Skeletal muscle satellite cell (primary cell): ENCODE data around the gene RASSF4.
A peak's percentile ranks its signal among the peaks of the same experiment; 100 is the strongest.

Experiments
- H3K27me3 ChIP-seq: 2 replicates; pipeline ENCODE4 v1.7.0; 2013; ENCODE audit warnings: low read length; ENCODE audit not compliant: control insufficient read depth, insufficient read depth
- H3K36me3 ChIP-seq: 2 replicates; pipeline ENCODE4 v1.7.0; 2013; ENCODE audit warnings: mild to moderate bottlenecking, control low read depth, low read length; ENCODE audit not compliant: insufficient read depth
- H3K4me1 ChIP-seq: 2 replicates; pipeline ENCODE4 v1.7.0; 2013; ENCODE audit warnings: low read length; ENCODE audit not compliant: control insufficient read depth, insufficient read depth
- H3K4me2 ChIP-seq: 2 replicates; pipeline ENCODE4 v1.7.0; 2013; ENCODE audit warnings: mild to moderate bottlenecking, low read length
- H3K4me3 ChIP-seq: 2 replicates; pipeline ENCODE4 v1.7.0; 2013; ENCODE audit warnings: low read length
- H3K9ac ChIP-seq: 2 replicates; pipeline ENCODE4 v1.7.0; 2013; ENCODE audit warnings: mild to moderate bottlenecking, low read depth, low read length, moderate library complexity
- H3K9me3 ChIP-seq: replicated peaks from 2 replicates; pipeline ENCODE4 v1.7.0; 2013; ENCODE audit warnings: mild to moderate bottlenecking, control low read depth, low read length

The RASSF4 gene

DNA sequence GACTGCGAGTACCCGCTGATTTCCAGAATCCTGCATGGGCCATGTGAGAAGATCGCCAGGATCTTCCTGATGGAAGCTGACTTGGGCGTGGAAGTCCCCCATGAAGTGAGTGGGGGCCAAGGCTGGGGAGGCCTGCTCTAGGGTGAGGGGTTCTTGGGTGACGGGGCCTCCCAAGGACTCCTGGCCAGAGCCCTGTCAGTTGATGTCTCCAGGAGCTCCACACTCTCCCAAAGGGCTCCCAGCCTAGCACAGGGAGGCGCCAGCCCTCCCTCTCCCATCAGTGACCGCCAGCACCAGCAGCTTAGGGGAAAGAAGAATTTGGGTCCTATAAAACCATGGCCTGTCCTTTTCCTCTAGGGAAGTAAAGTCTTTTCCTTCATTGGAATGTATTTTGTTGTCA lies 31.4 kb downstream of the RASSF4 start:
- Histone ChIP-seq H3K9me3 (no peaks in the 10 kb centered on the region), H3K9ac (no peak overlapping the region), H3K36me3 (peaks cover 5% of the 10 kb centered on the region), H3K4me3 (no peak overlapping the region), H3K27me3 (no peaks in the 10 kb centered on the region), H3K4me1 (peaks cover 23% of the 10 kb centered on the region), H3K4me2 (no peak overlapping the region)

DNA sequence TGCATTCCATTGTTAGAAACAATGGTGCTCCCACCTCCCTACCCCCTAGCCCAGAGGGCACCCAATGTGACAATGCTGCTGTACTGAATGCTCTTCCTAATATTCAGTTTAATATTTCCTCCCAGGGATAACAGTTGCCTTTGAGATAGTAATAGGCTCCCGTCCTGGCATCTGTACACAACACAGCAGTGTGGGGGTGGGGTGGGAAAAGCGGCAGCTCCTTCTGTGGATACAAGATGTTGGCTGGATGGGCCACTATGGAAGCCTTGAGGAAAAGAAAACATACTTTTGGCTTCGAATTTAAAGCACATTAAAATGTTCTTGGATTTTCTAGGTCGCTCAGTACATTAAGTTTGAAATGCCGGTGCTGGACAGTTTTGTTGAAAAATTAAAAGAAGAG lies 32.0 kb downstream of the RASSF4 start:
- Histone ChIP-seq H3K4me1 (peaks cover 29% of the 10 kb centered on the region), H3K27me3 (no peaks in the 10 kb centered on the region), H3K9me3 (no peaks in the 10 kb centered on the region), H3K4me2 (no peak overlapping the region), H3K4me3 (no peak overlapping the region), H3K36me3 (peaks cover 5% of the 10 kb centered on the region), H3K9ac (no peak overlapping the region)

DNA sequence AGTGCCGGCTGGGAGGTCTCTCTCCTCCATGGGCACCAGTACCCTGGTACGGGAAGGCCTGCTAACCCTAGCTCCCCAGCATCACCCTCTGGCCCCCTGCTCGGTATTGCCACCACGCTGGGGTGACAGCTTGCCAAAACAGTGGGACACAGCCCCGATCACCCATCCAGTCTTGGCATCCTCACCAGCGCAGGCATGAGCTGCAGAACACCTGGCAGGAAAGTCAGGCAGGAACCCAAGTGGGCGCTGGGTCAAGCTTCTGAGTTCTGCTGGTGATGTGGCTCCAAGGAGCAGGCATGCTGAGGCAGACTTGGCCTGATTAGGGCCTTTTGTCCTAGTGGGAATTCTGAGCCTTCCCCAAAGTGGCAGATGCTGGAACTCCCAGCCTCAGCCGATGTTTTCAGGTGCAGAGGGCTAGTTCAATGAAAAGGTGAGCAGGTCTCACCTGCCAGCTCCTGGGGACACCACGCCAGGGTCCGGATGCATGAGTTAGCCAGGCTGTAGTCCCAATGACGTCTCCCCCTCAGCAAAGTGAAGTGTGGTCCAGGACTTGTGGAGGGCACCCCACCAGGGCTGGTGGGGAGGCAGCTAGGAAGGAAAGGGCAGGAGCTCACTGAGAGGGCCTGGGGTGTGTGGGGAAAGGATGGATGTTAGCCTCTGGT lies 32.6 kb downstream of the RASSF4 start:
- Histone ChIP-seq H3K4me1 (peaks cover 33% of the 10 kb centered on the region), H3K9ac (no peak overlapping the region), H3K36me3 (peaks cover 5% of the 10 kb centered on the region)

DNA sequence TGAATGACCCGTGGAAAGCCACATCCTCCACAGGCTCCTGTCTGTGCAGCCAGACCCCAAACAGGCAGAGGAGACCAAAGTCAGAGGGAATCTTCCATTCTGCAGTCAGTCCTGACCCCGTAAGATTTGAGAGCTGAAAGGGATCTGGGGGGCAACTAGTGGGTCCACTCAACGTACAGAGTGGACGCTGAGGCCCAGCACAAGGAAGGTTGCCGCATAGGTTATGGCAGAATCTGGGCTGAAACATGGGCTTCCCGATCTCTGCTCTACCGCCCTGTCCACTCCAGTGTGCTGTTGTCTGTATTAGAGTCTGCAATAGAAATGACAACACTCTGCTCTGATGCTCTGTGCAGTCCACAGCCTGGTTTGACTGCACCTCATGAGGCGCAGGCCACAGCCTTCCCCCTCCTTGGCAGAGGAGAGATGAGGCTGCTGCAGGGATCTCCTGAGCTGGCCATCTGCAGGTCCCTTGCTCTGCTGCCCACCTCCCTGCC lies 33.2 kb downstream of the RASSF4 start:
- H3K4me3 ChIP-seq, result no peak overlapping the region
- H3K36me3 ChIP-seq, result peaks cover 5% of the 10 kb centered on the region
- no peak overlapping the region for H3K9ac ChIP-seq
- H3K9me3 ChIP-seq, result no peaks in the 10 kb centered on the region
- H3K4me1 ChIP-seq, result peaks cover 33% of the 10 kb centered on the region
- H3K27me3 ChIP-seq, result no peaks in the 10 kb centered on the region
- H3K4me2 ChIP-seq, result no peak overlapping the region

More for the DNA sequence above, 32.6 kb downstream of the RASSF4 start:
- Histone ChIP-seq H3K4me2 (no peak overlapping the region), H3K4me3 (no peak overlapping the region), H3K9me3 (no peaks in the 10 kb centered on the region), H3K27me3 (no peaks in the 10 kb centered on the region)

DNA sequence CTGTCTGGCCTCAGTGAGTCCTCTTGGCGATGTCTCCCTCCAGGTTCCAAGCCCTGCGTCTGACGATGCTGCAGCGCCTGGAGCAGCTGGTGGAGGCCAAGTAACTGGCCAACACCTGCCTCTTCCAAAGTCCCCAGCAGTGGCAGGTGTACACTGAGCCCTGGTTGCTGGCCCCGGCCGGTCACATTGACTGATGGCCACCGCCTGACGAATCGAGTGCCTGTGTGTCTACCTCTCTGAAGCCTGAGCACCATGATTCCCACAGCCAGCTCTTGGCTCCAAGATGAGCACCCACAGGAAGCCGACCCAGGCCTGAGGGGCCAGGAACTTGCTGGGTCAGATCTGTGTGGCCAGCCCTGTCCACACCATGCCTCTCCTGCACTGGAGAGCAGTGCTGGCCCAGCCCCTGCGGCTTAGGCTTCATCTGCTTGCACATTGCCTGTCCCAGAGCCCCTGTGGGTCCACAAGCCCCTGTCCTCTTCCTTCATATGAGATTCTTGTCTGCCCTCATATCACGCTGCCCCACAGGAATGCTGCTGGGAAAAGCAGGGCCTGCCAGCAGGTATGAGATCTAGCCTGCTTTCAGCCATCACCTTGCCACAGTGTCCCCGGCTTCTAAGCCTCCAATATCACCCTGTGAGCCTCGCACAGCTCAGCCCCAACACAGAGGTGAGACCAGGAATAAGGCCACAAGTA lies 33.8 kb downstream of the RASSF4 start:
- no peak overlapping the region for H3K4me2 ChIP-seq
- H3K27me3 ChIP-seq, result no peaks in the 10 kb centered on the region
- H3K4me1 ChIP-seq, result peaks cover 36% of the 10 kb centered on the region
- H3K9ac ChIP-seq, result no peak overlapping the region
- no peak overlapping the region for H3K4me3 ChIP-seq
- H3K36me3 ChIP-seq, result peaks cover 5% of the 10 kb centered on the region
- H3K9me3 ChIP-seq, result no peaks in the 10 kb centered on the region

DNA sequence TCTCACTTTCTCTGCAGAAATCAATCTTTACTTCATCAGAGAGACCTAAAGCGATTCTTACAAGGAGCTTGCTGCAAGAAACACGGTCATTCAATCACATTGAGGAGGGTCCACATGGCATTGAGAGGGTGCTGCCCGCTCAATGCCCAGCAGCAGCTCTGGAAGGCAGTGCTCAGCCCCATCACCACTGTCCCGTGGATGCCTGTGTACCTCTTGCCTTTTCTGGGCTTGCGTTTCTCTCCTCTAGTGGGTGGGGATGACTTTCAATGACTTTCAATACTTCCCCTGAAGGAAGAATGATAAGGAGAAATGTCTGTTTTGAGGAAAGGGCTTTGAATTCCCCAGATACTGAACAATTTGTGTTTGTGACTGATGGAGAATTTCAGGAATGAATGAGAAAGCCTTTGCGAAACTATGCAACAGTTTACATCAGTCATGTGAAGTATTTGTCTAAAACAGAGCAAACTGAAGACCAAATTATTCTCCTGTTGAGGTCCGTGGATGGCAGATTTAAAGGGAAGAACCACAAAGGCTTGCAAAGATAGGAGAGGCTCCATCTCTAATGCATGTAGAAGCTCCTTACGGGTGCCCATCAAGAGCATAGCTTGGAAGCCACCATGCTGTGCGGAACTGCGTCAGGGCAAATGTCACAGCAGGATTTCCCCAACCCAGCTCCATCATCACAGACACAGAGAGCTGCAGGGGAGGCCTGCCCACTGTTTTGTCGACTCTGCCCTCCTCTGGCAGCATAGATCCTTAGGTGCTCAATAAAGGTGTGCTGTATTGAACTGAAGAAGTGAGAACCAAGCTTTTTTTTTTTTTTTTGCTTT lies 34.5 kb downstream of the RASSF4 start:
- Histone ChIP-seq H3K36me3 (peaks cover 5% of the 10 kb centered on the region), H3K27me3 (no peaks in the 10 kb centered on the region), H3K9me3 (no peaks in the 10 kb centered on the region), H3K4me1 (peaks cover 40% of the 10 kb centered on the region), H3K4me3 (no peak overlapping the region), H3K9ac (no peak overlapping the region), H3K4me2 (no peak overlapping the region)

DNA sequence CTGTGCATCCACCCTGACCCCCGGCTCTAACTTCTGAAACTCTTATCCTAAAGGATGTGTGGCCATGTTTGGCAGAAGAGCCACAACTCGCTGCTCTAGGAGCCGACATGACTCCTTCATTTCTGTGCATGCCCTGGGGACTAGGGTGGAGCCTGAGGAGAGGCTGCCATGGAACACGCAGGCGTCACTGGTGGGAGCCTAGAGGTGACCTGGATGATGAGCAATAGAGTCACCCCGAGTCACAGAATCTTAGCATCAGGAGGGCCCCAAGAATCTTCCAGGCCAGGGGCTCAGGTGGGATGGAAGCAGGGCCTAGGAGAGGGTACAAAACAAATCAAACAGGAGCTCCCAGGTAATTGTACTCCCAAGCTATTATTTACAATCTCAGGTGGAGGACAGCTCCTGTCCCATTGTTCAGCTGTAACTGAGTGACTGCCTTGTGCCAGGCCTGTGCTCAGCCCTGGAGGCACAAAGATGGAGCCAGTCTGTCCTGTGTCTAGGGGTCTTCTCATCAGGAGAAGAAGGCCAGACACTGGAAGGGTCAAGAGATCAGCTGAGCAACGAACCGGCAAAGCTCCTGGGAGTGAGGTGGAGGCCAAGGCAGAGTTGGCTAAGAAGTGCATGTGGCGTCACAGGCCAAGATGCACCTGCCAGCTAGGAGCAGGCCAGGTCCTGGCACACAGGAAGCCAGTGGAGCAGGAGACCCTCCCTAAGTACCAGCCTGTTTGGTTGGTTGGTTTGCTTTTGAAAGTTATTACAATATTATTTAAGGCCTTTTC lies 35.3 kb downstream of the RASSF4 start:
- Histone ChIP-seq H3K9ac (no peak overlapping the region), H3K4me2 (no peak overlapping the region), H3K4me3 (no peak overlapping the region), H3K36me3 (peaks cover 5% of the 10 kb centered on the region), H3K4me1 (peaks cover 43% of the 10 kb centered on the region), H3K27me3 (no peaks in the 10 kb centered on the region), H3K9me3 (no peaks in the 10 kb centered on the region)

DNA sequence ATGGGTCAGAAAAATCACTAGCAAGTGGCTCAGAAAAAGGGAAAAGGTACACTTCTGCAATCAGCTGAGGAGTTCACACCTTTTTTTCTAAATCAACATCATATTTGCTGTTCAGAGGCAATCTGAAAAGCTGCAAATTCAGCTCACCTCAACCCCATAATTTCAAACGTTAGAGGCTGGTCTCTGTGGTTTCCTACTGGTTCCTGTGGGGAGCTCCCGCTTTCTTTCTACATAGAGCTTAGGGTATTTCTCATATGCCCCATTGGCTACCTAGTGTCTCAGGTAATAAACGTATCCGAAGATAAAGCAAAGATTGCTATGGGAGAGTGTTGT lies 35.9 kb downstream of the RASSF4 start:
- H3K4me1 ChIP-seq, result peaks cover 49% of the 10 kb centered on the region
- peak overlapping the region; percentile 43 for H3K9ac ChIP-seq
- no peak overlapping the region for H3K4me2 ChIP-seq
- H3K4me3 ChIP-seq, result no peak overlapping the region
- H3K27me3 ChIP-seq, result no peaks in the 10 kb centered on the region
- H3K36me3 ChIP-seq, result peaks cover 5% of the 10 kb centered on the region
- no peaks in the 10 kb centered on the region for H3K9me3 ChIP-seq

DNA sequence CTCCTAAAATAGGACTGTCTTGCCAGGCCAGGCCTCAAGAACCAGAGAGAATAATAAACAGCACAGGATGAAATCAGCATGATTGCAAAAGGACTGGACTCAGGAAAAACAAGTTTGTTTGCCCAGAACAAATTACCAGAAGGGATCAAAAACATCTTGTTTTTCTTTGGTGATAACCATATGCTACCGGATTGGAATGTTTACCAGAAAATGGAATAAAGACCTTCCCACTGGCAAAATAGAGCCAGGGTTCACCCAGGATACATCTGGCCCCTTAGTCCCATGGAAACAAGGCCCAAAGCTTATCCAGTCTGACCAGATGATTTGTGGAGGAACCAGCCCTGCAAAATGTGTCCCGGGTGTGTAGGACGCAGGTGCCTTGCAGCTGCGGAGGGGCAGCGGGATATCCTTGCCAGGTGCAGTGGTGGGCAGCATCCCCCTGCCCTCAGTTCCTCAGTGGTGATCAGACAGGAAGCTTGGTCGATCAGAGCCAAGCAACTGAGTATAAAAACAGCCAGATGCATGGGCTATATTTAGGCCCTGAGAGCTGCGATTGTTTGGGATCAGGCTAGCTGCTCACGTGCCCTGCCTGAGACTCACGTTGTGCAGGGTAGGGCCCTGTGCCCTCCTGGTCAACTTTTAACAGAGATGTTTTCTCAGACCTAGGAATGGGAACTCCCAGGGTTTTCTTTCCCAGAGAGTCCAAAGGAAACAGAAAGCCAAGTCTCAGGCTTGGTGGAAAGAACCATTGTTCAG lies 36.5 kb downstream of the RASSF4 start:
- H3K4me2 ChIP-seq, result no peak overlapping the region
- H3K4me3 ChIP-seq, result no peak overlapping the region
- no peaks in the 10 kb centered on the region for H3K9me3 ChIP-seq
- peaks cover 52% of the 10 kb centered on the region for H3K4me1 ChIP-seq
- peak overlapping the region; percentile 43 for H3K9ac ChIP-seq
- no peaks in the 10 kb centered on the region for H3K27me3 ChIP-seq
- peaks cover 5% of the 10 kb centered on the region for H3K36me3 ChIP-seq

DNA sequence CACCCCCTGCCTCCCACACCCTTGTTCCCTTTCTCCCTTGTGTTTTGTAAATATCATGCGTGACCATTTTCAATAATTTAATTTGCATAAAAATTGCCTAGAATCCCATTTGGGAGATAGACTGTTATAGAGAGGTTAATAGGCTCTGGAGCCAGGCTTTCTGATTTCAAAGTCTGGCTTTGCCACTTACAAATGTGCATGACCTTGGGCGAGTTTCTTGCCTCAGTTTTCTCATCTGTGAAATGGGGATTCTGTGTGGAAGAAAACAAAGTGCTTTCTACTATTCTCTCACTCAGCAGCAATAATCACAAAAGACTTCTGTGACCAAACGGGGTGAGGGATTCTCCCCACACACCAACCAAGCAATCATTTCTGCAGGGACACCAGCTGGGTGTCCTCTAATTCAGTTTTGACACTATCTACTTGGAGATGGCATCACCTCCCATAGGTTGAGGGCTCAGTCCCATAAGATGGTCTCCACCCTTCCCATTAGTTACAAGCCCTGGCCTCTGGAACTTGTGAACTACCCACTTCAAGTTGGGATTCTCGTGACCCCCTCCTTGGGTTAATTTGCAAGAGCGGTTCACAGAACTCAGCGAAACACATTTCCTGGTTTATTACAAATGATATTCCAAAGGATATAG lies 37.6 kb downstream of the RASSF4 start:
- no peaks in the 10 kb centered on the region for H3K9me3 ChIP-seq
- peaks cover 61% of the 10 kb centered on the region for H3K4me1 ChIP-seq
- no peak overlapping the region for H3K4me2 ChIP-seq
- no peak overlapping the region for H3K4me3 ChIP-seq
- peaks cover under 1% of the 10 kb centered on the region for H3K36me3 ChIP-seq
- H3K27me3 ChIP-seq, result no peaks in the 10 kb centered on the region
- no peak overlapping the region for H3K9ac ChIP-seq
